HL-60 (cell line): Measurements from ENCODE around the gene SDK1.

ENCODE experiments used
- CTCF ChIP-seq: IDR thresholded peaks from one replicate; pipeline ENCODE4 v1.5.1; 2011; ENCODE audit warnings: low read length, control low read depth, inconsistent platforms; ENCODE audit not compliant: insufficient read depth
- GABPA ChIP-seq: IDR thresholded peaks from 2 replicates; pipeline ENCODE4 v1.6.1; 2012; ENCODE audit warnings: low read depth
- POLR2AphosphoS5 ChIP-seq: IDR thresholded peaks from 2 replicates; pipeline ENCODE4 v1.6.1; 2012; ENCODE audit warnings: low read depth
- TF ChIP-seq, protein P1 (sequence below): IDR thresholded peaks from 2 replicates; pipeline ENCODE4 v1.6.1; 2012; ENCODE audit warnings: low read depth; ENCODE audit not compliant: insufficient replicate concordance

- TF ChIP-seq CTCF (no peak), POLR2AphosphoS5 (no peak), GABPA (no peak)
- TF ChIP-seq, protein P1, sequence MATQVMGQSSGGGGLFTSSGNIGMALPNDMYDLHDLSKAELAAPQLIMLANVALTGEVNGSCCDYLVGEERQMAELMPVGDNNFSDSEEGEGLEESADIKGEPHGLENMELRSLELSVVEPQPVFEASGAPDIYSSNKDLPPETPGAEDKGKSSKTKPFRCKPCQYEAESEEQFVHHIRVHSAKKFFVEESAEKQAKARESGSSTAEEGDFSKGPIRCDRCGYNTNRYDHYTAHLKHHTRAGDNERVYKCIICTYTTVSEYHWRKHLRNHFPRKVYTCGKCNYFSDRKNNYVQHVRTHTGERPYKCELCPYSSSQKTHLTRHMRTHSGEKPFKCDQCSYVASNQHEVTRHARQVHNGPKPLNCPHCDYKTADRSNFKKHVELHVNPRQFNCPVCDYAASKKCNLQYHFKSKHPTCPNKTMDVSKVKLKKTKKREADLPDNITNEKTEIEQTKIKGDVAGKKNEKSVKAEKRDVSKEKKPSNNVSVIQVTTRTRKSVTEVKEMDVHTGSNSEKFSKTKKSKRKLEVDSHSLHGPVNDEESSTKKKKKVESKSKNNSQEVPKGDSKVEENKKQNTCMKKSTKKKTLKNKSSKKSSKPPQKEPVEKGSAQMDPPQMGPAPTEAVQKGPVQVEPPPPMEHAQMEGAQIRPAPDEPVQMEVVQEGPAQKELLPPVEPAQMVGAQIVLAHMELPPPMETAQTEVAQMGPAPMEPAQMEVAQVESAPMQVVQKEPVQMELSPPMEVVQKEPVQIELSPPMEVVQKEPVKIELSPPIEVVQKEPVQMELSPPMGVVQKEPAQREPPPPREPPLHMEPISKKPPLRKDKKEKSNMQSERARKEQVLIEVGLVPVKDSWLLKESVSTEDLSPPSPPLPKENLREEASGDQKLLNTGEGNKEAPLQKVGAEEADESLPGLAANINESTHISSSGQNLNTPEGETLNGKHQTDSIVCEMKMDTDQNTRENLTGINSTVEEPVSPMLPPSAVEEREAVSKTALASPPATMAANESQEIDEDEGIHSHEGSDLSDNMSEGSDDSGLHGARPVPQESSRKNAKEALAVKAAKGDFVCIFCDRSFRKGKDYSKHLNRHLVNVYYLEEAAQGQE, result no peak
Observed at GRCh38 chr7:3307435-3307834, 6.4 kb downstream of the SDK1 start.
